K562 (cell line): ENCODE measurements around the gene C1orf21. TPM values are rescaled to one million over a fixed set of nuclear protein-coding genes. Genes with fewer than 3 reads are reported as not detected.

Experiments
- ATAC-seq: fragments of 200-7000 bp; cut with Tn5 transposase; 3 replicates; pipeline ENCODE4 v1.9.1; 2020; ENCODE audit warnings: moderate library complexity
- BruUV-seq: library from RNA; stranded (reverse); fragments of 400-500 nt; replicated peaks from 2 replicates; lab custom pipeline; 2021; lab: Mats Ljungman, UMichigan
- CTCF ChIA-PET: fragments of 300-600 bp; formaldehyde crosslinking; extraction: SDS; loops from one replicate; lab custom pipeline; 2021; ENCODE audit warnings: low intra/inter-chr PET ratio; lab: Yijun Ruan, JAX
- POLR2A ChIA-PET: fragments of 300-600, 350-650 bp; sonication (Branson Sonifier 250); formaldehyde crosslinking; extraction: SDS; loops from one replicate; lab custom pipeline; 2021; ENCODE audit warnings: antibody characterized with exemption, inconsistent platforms; lab: Yijun Ruan, JAX
- DNase-seq, 4 experiments: peaks; one replicate each; pipeline versions ENCODE4 v3.0.0 to v3.0.0-alpha.2; 2011 to 2018; ENCODE audit warnings: low spot score in 3 of 4, mixed read lengths in 3 of 4; ENCODE audit errors: extremely low read depth in 1 of 4
- FAIRE-seq: peaks from 2 replicates; lab custom pipeline; 2011; peaks lifted over from hg19 to GRCh38; lab: Jason Lieb, UNC
- H2AFZ ChIP-seq: 2 replicates; pipeline ENCODE4 v1.6.0; 2011; ENCODE audit warnings: low read depth, low read length, control low read depth, inconsistent platforms
- H3K27ac ChIP-seq: fragments of 200-600 bp; 3 replicates; pipeline ENCODE4 v1.8.0; 2011; ENCODE audit warnings: low read depth, mild to moderate bottlenecking, control low read depth, inconsistent platforms, low read length, moderate library complexity, mixed read lengths; ENCODE audit errors: extremely low read depth
- H3K27me3 ChIP-seq, 2 experiments: fragments of 300-600 bp in 1 of 2; 2 replicates in 1 of 2; 3 replicates in 1 of 2; pipeline versions ENCODE4 v1.6.0 to v1.8.0; 2011; ENCODE audit warnings: inconsistent platforms in 2 of 2, low read length in 2 of 2, mild to moderate bottlenecking in 1 of 2, mixed read lengths in 1 of 2, moderate library complexity in 1 of 2; ENCODE audit not compliant: control insufficient read depth in 2 of 2, insufficient read depth in 2 of 2
- H3K36me3 ChIP-seq: fragments of 300-600 bp; 3 replicates; pipeline ENCODE4 v1.8.0; 2011; ENCODE audit warnings: mild to moderate bottlenecking, low read length, inconsistent platforms; ENCODE audit not compliant: control insufficient read depth, insufficient read depth
- H3K4me1 ChIP-seq, 2 experiments: fragments of 200-600 bp in 1 of 2; replicated peaks in 1 of 2; 2 replicates in 1 of 2; 3 replicates in 1 of 2; pipeline versions ENCODE4 v1.5.1 to v1.8.0; 2011; ENCODE audit warnings: inconsistent platforms in 2 of 2, low read length in 2 of 2, mild to moderate bottlenecking in 1 of 2, mixed read lengths in 1 of 2, moderate library complexity in 1 of 2; ENCODE audit not compliant: control insufficient read depth in 2 of 2, insufficient read depth in 2 of 2
- H3K4me2 ChIP-seq: 2 replicates; pipeline ENCODE4 v1.6.1; 2011; ENCODE audit warnings: low read length, control low read depth, inconsistent platforms, mixed read lengths; ENCODE audit not compliant: insufficient read depth
- H3K4me3 ChIP-seq: fragments of 200-600 bp; sonication (generic), shearing (Covaris generic); 2 replicates; pipeline ENCODE4 v1.5.1; 2016; ENCODE audit warnings: control low read depth, inconsistent platforms
- H3K79me2 ChIP-seq: fragments of 200-600 bp; 3 replicates; pipeline ENCODE4 v1.8.0; 2011; ENCODE audit warnings: low read length, inconsistent platforms; ENCODE audit not compliant: control insufficient read depth, insufficient read depth
- H3K9ac ChIP-seq, 2 experiments: 2 replicates each; pipeline versions ENCODE4 v1.6.0 to v1.6.1; 2011; ENCODE audit warnings: low read depth in 2 of 2, low read length in 2 of 2, control low read depth in 1 of 2, inconsistent platforms in 1 of 2, mild to moderate bottlenecking in 1 of 2, mixed read lengths in 1 of 2; ENCODE audit not compliant: insufficient read depth in 1 of 2
- H3K9me1 ChIP-seq: one replicate; pipeline ENCODE4 v1.6.0; 2011; ENCODE audit warnings: inconsistent platforms, mild to moderate bottlenecking, low read length, moderate library complexity; ENCODE audit not compliant: control insufficient read depth, insufficient read depth
- H3K9me3 ChIP-seq: replicated peaks from 2 replicates; pipeline ENCODE4 v1.5.1; 2011; ENCODE audit warnings: low read depth, low read length, inconsistent platforms; ENCODE audit not compliant: control insufficient read depth, insufficient read depth
- H4K20me1 ChIP-seq: replicated peaks from 2 replicates; pipeline ENCODE4 v1.6.1; 2011; ENCODE audit warnings: low read length, inconsistent platforms, mixed read lengths; ENCODE audit not compliant: control insufficient read depth, insufficient read depth
- ADNP ChIP-seq: fragments of 200-800 bp; sonication (Bioruptor generic); IDR thresholded peaks from 2 replicates; pipeline ENCODE4 v1.6.1; 2016; ENCODE audit warnings: missing genetic modification characterization, missing compliant biosample characterization
- ASH1L ChIP-seq: fragments of 450-650 bp; IDR thresholded peaks from 2 replicates; pipeline ENCODE4 v1.6.1; 2018; ENCODE audit warnings: borderline replicate concordance, mild to moderate bottlenecking, low read depth; ENCODE audit not compliant: partially characterized antibody
- CBFA2T2 ChIP-seq: fragments of 450-650 bp; conservative IDR thresholded peaks from 2 replicates; pipeline ENCODE4 v1.6.1; 2017; ENCODE audit warnings: mild to moderate bottlenecking
- HMG20B ChIP-seq: fragments of 250-450 bp; sonication (Bioruptor Pico); IDR thresholded peaks from 2 replicates; pipeline ENCODE4 v1.5.0; 2021; ENCODE audit warnings: mild to moderate bottlenecking
- HNRNPL ChIP-seq: fragments of 200-400 bp; formaldehyde crosslinking; IDR thresholded peaks from 2 replicates; pipeline ENCODE4 v1.6.1; 2017; ENCODE audit warnings: low read depth, mild to moderate bottlenecking, low read length
- LEF1 ChIP-seq: fragments of 450-650 bp; IDR thresholded peaks from 2 replicates; pipeline ENCODE4 v1.6.1; 2016; ENCODE audit warnings: mild to moderate bottlenecking
- MAFK ChIP-seq: IDR thresholded peaks from 2 replicates; pipeline ENCODE4 v1.6.1; 2011; ENCODE audit warnings: low read length, improper control_type of control experiment
- SAFB ChIP-seq: fragments of 200-400 bp; formaldehyde crosslinking; IDR thresholded peaks from 2 replicates; pipeline ENCODE4 v1.6.1; 2017; ENCODE audit warnings: low read depth, low read length, borderline replicate concordance
- ZBTB9 ChIP-seq: fragments of 450-650 bp; formaldehyde crosslinking; IDR thresholded peaks from 2 replicates; pipeline ENCODE4 v1.4.0; 2020; ENCODE audit warnings: mild to moderate bottlenecking, moderate library complexity
- ZFPM2 ChIP-seq: fragments of 250-450 bp; sonication (Bioruptor Pico); IDR thresholded peaks from 2 replicates; pipeline ENCODE4 v1.5.1; 2022; ENCODE audit warnings: mild to moderate bottlenecking
- ZFX ChIP-seq: sonication (generic); formaldehyde crosslinking; IDR thresholded peaks from 2 replicates; pipeline ENCODE4 v1.8.0; 2022; ENCODE audit warnings: mild to moderate bottlenecking, missing genetic modification reagents, moderate library complexity
- ZNF143 ChIP-seq: sonication (generic); formaldehyde crosslinking; IDR thresholded peaks from 2 replicates; pipeline ENCODE4 v1.9.0; 2022; ENCODE audit warnings: mild to moderate bottlenecking, missing genetic modification reagents
- ZNF696 ChIP-seq: fragments of 250-450 bp; sonication (Bioruptor Pico); conservative IDR thresholded peaks from 2 replicates; pipeline ENCODE4 v1.4.0; 2020; ENCODE audit warnings: mild to moderate bottlenecking, moderate library complexity
- ZNF764 ChIP-seq: fragments of 250-450 bp; sonication (Bioruptor Pico); IDR thresholded peaks from 2 replicates; pipeline ENCODE4 v1.4.0; 2020; ENCODE audit warnings: low read depth, mild to moderate bottlenecking, moderate library complexity
- WGBS: fragments of 100-300 bp; shearing (Covaris generic); methylation state at CpG from one replicate; pipeline ENCODE4 v1.1.6; 2016; ENCODE audit warnings: low coverage, mixed read lengths; ENCODE audit not compliant: insufficient coverage; ENCODE audit errors: missing lambda C conversion rate; 5-methylcytosine and 5-hydroxymethylcytosine counted together
- in situ Hi-C: fragments of 300-500 bp; cut with MboI; formaldehyde crosslinking; loops from 4 replicates; pipeline ENCODE4 v1.15.0; 2018; ENCODE audit warnings: inconsistent platforms, mixed read lengths
- intact Hi-C: fragments of 100-400 bp; cut with micrococcal nuclease; formaldehyde crosslinking; loops from 2 replicates; pipeline ENCODE4 v1.14.2; 2022
- polyA plus RNA-seq, 8 experiments: library from polyadenylated mRNA; depleted of rRNA in 4 of 8; stranded (reverse) in 5 of 8; unstranded in 3 of 8; fragments of >200 nt; fragmentation: Nextera tagmentation in 2 of 8; fragmentation: Illumina TruSeq in 1 of 8; extraction: Ambion mirVana in 2 of 8; extraction: Trizol in 1 of 8; gene quantifications; 2 replicates each; pipeline versions ENCODE4 v1.2.1 to v1.2.3, GENCODE V29; 2011 to 2014; ENCODE audit warnings: inconsistent platforms in 1 of 8, missing spikeins in 1 of 8
- total RNA-seq, 7 experiments: library from RNA; depleted of rRNA in 6 of 7; stranded (reverse); fragments of >200 nt in 6 of 7; fragmentation: Illumina TruSeq in 2 of 7; extraction: Trizol in 2 of 7; gene quantifications; 2 replicates each; pipeline versions ENCODE4 v1.2.1 to v1.2.3, GENCODE V29; 2011 to 2021; ENCODE audit warnings: low replicate concordance in 1 of 7

Gene C1orf21
- total and polyA plus RNA-seq, 9 of the 15 experiments (the other 6 are each of a cell fraction or from before 2014, with no cell fraction given), result under 0.01 to 0.31 (median 0.07) TPM

- WGBS, result under 1% methylated on average over 9 of the region's 9 CpGs
- no peaks in the 10 kb centered on the region for H3K9me3 ChIP-seq
Observed at GRCh38 chr1:184473176-184473966, 86.5 kb downstream of the C1orf21 start.

More at GRCh38 chr1:184473176-184473966, 86.5 kb downstream of the C1orf21 start:
- no TSS peak for BruUV-seq
- CTCF ChIA-PET, result no interaction called here
- in situ Hi-C loops, result no loop called here
- H3K79me2 ChIP-seq, result no peaks in the 10 kb centered on the region
- intact Hi-C loops, result no loop called here
- TF ChIP-seq ASH1L (no peak), ZNF143 (CRISPR knock-in tag) (no peak), SAFB (no peak), ZFX (no peak), MAFK (no peak), LEF1 (no peak), HMG20B (CRISPR knock-in tag) (no peak), ADNP (tag) (no peak), ZFPM2 (CRISPR knock-in tag) (no peak), CBFA2T2 (no peak), ZBTB9 (no peak), ZNF696 (CRISPR knock-in tag) (no peak), ZNF764 (CRISPR knock-in tag) (no peak), HNRNPL (no peak)
- DNase-seq (no peak), FAIRE-seq (no peak), ATAC-seq (no peak)
- POLR2A ChIA-PET, result interaction anchor here (0.8 to 1.2 kb wide), 2 partner anchors 9 to 25 kb away, joined by 3 read pairs; no protein-coding TSS in a partner anchor
- H3K36me3 ChIP-seq, result no peaks in the 10 kb centered on the region
- no peaks in the 10 kb centered on the region for H3K4me1 ChIP-seq
- no peak overlapping the region for H3K4me2 ChIP-seq
- no peak overlapping the region for H3K27ac ChIP-seq
- H4K20me1 ChIP-seq, result no peaks in the 10 kb centered on the region
- no peaks in the 10 kb centered on the region for H3K9me1 ChIP-seq
- peaks cover 0 to 4% of the 10 kb centered on the region in 2 experiments; a peak in 1 of 5 replicates for H3K27me3 ChIP-seq
- no peak overlapping the region for H3K4me3 ChIP-seq
- H2AFZ ChIP-seq, result no peak overlapping the region
- no peak overlapping the region for H3K9ac ChIP-seq
